ENCODE measurements around the gene RBPMS2. TPM values are rescaled to one million over a fixed set of nuclear protein-coding genes. Genes with fewer than 3 reads are reported as not detected.
A peak's percentile ranks its signal among the peaks of the same experiment; 100 is the strongest.

The RBPMS2 gene
- total RNA-seq, 1 donor from 2014 or later: 276 TPM

DNA sequence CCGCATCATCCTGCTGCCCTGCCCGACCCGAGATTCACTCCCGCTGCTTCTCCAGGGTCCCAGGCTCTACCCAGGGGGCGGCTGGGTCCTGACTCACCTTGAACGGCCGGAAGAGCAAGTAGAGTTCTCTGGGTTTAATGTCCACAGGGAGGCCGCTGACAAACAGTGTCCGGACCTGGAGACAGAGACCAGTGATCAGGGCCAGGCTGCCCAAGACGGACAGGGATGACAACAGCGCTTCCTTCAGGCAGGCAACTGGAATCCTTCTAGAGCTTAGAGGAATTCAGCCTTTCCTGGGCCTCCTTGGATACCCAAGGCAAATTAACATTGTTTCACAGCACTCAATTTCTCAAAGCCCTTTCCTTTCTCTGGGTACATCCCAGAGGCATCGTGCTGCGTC is 23.9 kb downstream of the RBPMS2 start:
- H3K4me1 ChIP-seq: peaks cover 81% of the 10 kb centered on the region
- H3K36me3 ChIP-seq: no peaks in the 10 kb centered on the region
- H3K27me3 ChIP-seq (ENCODE audit: low read depth): no peaks in the 10 kb centered on the region
- intact Hi-C loops (cut with micrococcal nuclease): no loop called here
- no peak overlapping the region for H3K4me3 ChIP-seq
- no peaks in the 10 kb centered on the region for H3K9me3 ChIP-seq (replicated peaks)
- no peak for DNase-seq
- no peak overlapping the region for H3K27ac ChIP-seq (replicated peaks)
- no peak for TF ChIP-seq CTCF (IDR thresholded peaks at IDR 0.05; ENCODE audit: borderline replicate concordance)

- Histone ChIP-seq H3K36me3 (no peaks in the 10 kb centered on the region), H3K4me1 (peaks cover 83% of the 10 kb centered on the region), H3K4me3 (peak overlapping the region; percentile 53), H3K27me3 (ENCODE audit: low read depth) (no peaks in the 10 kb centered on the region), H3K27ac (replicated peaks) (peak overlapping the region; percentile 81), H3K9me3 (replicated peaks) (no peaks in the 10 kb centered on the region)
- TF ChIP-seq CTCF (IDR thresholded peaks at IDR 0.05; ENCODE audit: borderline replicate concordance): peak; percentile 36
- intact Hi-C loops (cut with micrococcal nuclease): no loop called here
- peak; percentile 54 for DNase-seq
Measured at GRCh38 chr15:64749999-64750657, 25.3 kb downstream of the RBPMS2 start.

DNA sequence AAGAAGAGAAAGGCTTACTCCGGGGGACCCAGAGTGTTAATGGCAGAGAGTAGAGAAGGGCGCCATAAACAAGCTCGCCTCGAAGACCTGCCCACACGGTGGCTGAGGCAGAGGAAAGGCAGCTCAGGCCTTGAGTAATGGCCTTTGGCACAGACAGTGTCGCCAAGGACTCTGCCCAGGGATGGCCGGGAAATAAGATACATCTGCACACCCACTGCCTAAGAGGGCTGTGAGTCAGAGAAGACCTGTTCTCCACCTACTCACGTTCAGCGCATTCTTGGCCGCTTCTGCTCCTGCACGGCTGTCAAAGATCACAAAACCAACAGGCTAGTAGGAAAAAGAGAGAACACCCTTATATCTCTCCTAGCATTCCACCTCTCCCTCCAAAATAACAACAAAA is 26.2 kb downstream of the RBPMS2 start:
- no peaks in the 10 kb centered on the region for H3K27me3 ChIP-seq (ENCODE audit: low read depth)
- intact Hi-C loops (cut with micrococcal nuclease): no loop called here
- H3K4me1 ChIP-seq: peaks cover 74% of the 10 kb centered on the region
- no peak for TF ChIP-seq CTCF (IDR thresholded peaks at IDR 0.05; ENCODE audit: borderline replicate concordance)
- H3K36me3 ChIP-seq: no peaks in the 10 kb centered on the region
- no peak for DNase-seq
- peak overlapping the region; percentile 53 for H3K4me3 ChIP-seq
- H3K9me3 ChIP-seq (replicated peaks): no peaks in the 10 kb centered on the region
- peak overlapping the region; percentile 81 for H3K27ac ChIP-seq (replicated peaks)

DNA sequence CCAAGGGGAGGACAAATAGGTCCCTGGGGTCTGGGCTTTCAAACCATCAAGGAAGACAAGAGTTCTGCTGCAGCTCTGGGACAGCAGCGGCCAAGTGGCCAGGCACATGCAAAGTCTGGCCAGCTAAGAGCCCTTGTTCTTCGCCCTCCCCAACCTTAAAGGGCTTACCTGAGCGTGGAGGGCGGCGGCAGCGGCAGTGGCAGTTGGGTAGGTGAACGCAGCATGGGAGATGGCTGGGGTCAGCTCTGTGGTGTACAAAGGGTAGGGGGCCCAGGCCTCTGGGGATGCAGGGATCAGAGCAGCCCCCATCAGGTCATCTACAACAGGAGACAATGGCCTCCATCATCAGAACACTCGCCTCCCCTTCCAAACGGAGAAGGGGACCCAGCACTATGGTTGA is 27.1 kb downstream of the RBPMS2 start:
- no peak for TF ChIP-seq CTCF (IDR thresholded peaks at IDR 0.05; ENCODE audit: borderline replicate concordance)
- DNase-seq: no peak
- no peaks in the 10 kb centered on the region for H3K27me3 ChIP-seq (ENCODE audit: low read depth)
- H3K27ac ChIP-seq (replicated peaks): peak overlapping the region; percentile 81
- H3K4me1 ChIP-seq: peaks cover 73% of the 10 kb centered on the region
- intact Hi-C loops (cut with micrococcal nuclease): no loop called here
- no peaks in the 10 kb centered on the region for H3K36me3 ChIP-seq
- peak overlapping the region; percentile 53 for H3K4me3 ChIP-seq
- no peaks in the 10 kb centered on the region for H3K9me3 ChIP-seq (replicated peaks)

- peak overlapping the region; percentile 53 for H3K4me3 ChIP-seq
- no peaks in the 10 kb centered on the region for H3K27me3 ChIP-seq (ENCODE audit: low read depth)
- H3K9me3 ChIP-seq (replicated peaks): no peaks in the 10 kb centered on the region
- H3K27ac ChIP-seq (replicated peaks): peak overlapping the region; percentile 81
- no peaks in the 10 kb centered on the region for H3K36me3 ChIP-seq
- H3K4me1 ChIP-seq: peaks cover 73% of the 10 kb centered on the region
- intact Hi-C loops (cut with micrococcal nuclease): no loop called here
- no peak for DNase-seq
- TF ChIP-seq CTCF (IDR thresholded peaks at IDR 0.05; ENCODE audit: borderline replicate concordance): no peak
Measured at GRCh38 chr15:64747578-64747977, 27.8 kb downstream of the RBPMS2 start.
